Thyroid gland (tissue), 4 donors: ENCODE results near the gene USP6NL.

Source experiments
- CTCF ChIP-seq, 6 experiments: fragments of 200-600 bp in 3 of 6; fragments of 450-650 bp in 3 of 6; sonication (generic) in 3 of 6; IDR thresholded peaks; one replicate each; pipeline ENCODE4 v1.5.1; 2016 to 2019; ENCODE audit warnings: antibody characterized with exemption in 6 of 6, mild to moderate bottlenecking in 2 of 6, inconsistent platforms in 1 of 6, moderate library complexity in 1 of 6
- POLR2A ChIP-seq, 2 donors: fragments of 450-650 bp; IDR thresholded peaks; one replicate each; pipeline ENCODE4 v1.6.1; 2017; ENCODE audit warnings: antibody characterized with exemption in 2 of 2, mild to moderate bottlenecking in 2 of 2, moderate library complexity in 1 of 2

- TF ChIP-seq CTCF (IDR thresholded peaks at IDR 0.05) (no peak), POLR2A (IDR thresholded peaks at IDR 0.05) (no peak)
Observed at GRCh38 chr10:11538834-11539190, 72.6 kb downstream of the USP6NL start.
